ENCODE data around the gene PHF19.

The PHF19 gene

DNA sequence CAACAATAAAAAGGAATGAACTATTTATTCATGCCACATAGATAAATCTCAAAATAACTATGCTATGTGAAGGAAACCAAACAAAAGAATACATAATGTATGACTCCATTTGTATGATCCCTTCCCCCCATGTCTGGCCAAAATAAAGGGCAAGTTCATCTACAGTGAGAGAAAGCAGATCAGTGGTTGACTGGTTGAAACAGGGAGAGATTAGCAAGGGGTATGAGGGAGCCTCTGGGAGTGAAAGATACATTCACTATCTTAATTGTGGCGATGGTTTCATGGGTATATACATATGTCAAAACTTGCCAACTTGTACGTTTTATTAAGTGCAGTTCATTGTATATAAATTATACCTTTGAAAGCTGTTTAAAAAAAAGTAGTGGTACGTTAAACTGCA, 39.1 kb downstream of the PHF19 start:
- TF ChIP-seq MYC (IDR thresholded peaks at IDR 0.05; ENCODE audit: low read depth, low read length) (no peak), POLR2A (IDR thresholded peaks at IDR 0.05; ENCODE audit: extremely low read depth, insufficient read length) (no peak), CTCF (IDR thresholded peaks at IDR 0.05; ENCODE audit: low read depth, low read length) (no peak), MAX (IDR thresholded peaks at IDR 0.05; ENCODE audit: low read depth, low read length) (no peak)
- H3K4me3 ChIP-seq (ENCODE audit: low read depth, low read length), result no peak overlapping the region
- no peak for DNase-seq (ENCODE audit: low read depth)

GRCh38 chr9:120833325-120833724, 43.7 kb downstream of the PHF19 start:
- no peak overlapping the region for H3K4me3 ChIP-seq (ENCODE audit: low read depth, low read length)
- TF ChIP-seq CTCF (IDR thresholded peaks at IDR 0.05; ENCODE audit: low read depth, low read length) (no peak), MAX (IDR thresholded peaks at IDR 0.05; ENCODE audit: low read depth, low read length) (no peak), POLR2A (IDR thresholded peaks at IDR 0.05; ENCODE audit: extremely low read depth, insufficient read length) (no peak), MYC (IDR thresholded peaks at IDR 0.05; ENCODE audit: low read depth, low read length) (no peak)

DNA sequence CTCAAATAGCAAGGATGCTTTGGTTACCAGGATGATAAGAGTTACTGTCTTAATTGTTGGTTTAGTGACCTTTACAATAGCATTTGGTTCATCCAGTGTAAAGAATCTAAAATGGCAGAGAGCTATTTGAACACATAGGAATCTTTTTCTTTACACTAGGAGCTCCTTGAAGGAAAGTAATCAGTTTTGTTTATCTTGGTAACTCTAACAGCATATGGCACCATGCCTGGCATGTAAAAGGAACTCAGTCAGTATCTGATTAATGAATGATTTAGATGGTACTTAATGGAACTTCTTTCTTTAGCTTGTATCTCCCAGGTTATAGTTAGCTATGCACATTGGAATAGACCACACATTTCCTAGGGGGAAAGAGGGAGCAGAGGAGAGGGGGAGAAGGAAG, 44.2 kb downstream of the PHF19 start:
- H3K4me3 ChIP-seq (ENCODE audit: low read depth, low read length), result no peak overlapping the region
- TF ChIP-seq CTCF (IDR thresholded peaks at IDR 0.05; ENCODE audit: low read depth, low read length) (no peak), MAX (IDR thresholded peaks at IDR 0.05; ENCODE audit: low read depth, low read length) (no peak), MYC (IDR thresholded peaks at IDR 0.05; ENCODE audit: low read depth, low read length) (no peak)
- no peak for DNase-seq (ENCODE audit: low read depth)

More at GRCh38 chr9:120833325-120833724, 43.7 kb downstream of the PHF19 start:
- DNase-seq (ENCODE audit: low read depth), result no peak

GRCh38 chr9:120830865-120831264, 46.1 kb downstream of the PHF19 start:
- no peak overlapping the region for H3K4me3 ChIP-seq (ENCODE audit: low read depth, low read length)
- no peak for TF ChIP-seq MYC (IDR thresholded peaks at IDR 0.05; ENCODE audit: low read depth, low read length)
- TF ChIP-seq MAX (IDR thresholded peaks at IDR 0.05; ENCODE audit: low read depth, low read length), result no peak
- TF ChIP-seq POLR2A (IDR thresholded peaks at IDR 0.05; ENCODE audit: extremely low read depth, insufficient read length), result no peak
- TF ChIP-seq CTCF (IDR thresholded peaks at IDR 0.05; ENCODE audit: low read depth, low read length), result no peak
- no peak for DNase-seq (ENCODE audit: low read depth)

GRCh38 chr9:120830151-120830550, 46.8 kb downstream of the PHF19 start:
- no peak overlapping the region for H3K4me3 ChIP-seq (ENCODE audit: low read depth, low read length)
- DNase-seq (ENCODE audit: low read depth), result no peak
- no peak for TF ChIP-seq CTCF (IDR thresholded peaks at IDR 0.05; ENCODE audit: low read depth, low read length)
- no peak for TF ChIP-seq MYC (IDR thresholded peaks at IDR 0.05; ENCODE audit: low read depth, low read length)
- TF ChIP-seq MAX (IDR thresholded peaks at IDR 0.05; ENCODE audit: low read depth, low read length), result no peak
- no peak for TF ChIP-seq POLR2A (IDR thresholded peaks at IDR 0.05; ENCODE audit: extremely low read depth, insufficient read length)

- H3K4me3 ChIP-seq (ENCODE audit: low read depth, low read length), result no peak overlapping the region
- no peak for DNase-seq (ENCODE audit: low read depth)
- TF ChIP-seq MAX (IDR thresholded peaks at IDR 0.05; ENCODE audit: low read depth, low read length), result no peak
- no peak for TF ChIP-seq MYC (IDR thresholded peaks at IDR 0.05; ENCODE audit: low read depth, low read length)
- TF ChIP-seq CTCF (IDR thresholded peaks at IDR 0.05; ENCODE audit: low read depth, low read length), result no peak
- no peak for TF ChIP-seq POLR2A (IDR thresholded peaks at IDR 0.05; ENCODE audit: extremely low read depth, insufficient read length)
Measured at GRCh38 chr9:120829650-120830049, 47.3 kb downstream of the PHF19 start.
